GM18873 (cell line): ENCODE measurements around the gene TLE1.
"Not testable (repeated sequence)": the region's sequence is repeated elsewhere in the genome, so short reads cannot be mapped to it uniquely, and the experiment has no call there.

ENCODE experiments used
- ATAC-seq: cut with Tn5 transposase; IDR thresholded peaks from one replicate; pipeline ENCODE4 v1.9.1; 2021; ENCODE audit warnings: mild to moderate bottlenecking, moderate library complexity, moderate number of reproducible peaks; ENCODE audit not compliant: unreplicated experiment, low FRiP score

TLE1 gene

DNA sequence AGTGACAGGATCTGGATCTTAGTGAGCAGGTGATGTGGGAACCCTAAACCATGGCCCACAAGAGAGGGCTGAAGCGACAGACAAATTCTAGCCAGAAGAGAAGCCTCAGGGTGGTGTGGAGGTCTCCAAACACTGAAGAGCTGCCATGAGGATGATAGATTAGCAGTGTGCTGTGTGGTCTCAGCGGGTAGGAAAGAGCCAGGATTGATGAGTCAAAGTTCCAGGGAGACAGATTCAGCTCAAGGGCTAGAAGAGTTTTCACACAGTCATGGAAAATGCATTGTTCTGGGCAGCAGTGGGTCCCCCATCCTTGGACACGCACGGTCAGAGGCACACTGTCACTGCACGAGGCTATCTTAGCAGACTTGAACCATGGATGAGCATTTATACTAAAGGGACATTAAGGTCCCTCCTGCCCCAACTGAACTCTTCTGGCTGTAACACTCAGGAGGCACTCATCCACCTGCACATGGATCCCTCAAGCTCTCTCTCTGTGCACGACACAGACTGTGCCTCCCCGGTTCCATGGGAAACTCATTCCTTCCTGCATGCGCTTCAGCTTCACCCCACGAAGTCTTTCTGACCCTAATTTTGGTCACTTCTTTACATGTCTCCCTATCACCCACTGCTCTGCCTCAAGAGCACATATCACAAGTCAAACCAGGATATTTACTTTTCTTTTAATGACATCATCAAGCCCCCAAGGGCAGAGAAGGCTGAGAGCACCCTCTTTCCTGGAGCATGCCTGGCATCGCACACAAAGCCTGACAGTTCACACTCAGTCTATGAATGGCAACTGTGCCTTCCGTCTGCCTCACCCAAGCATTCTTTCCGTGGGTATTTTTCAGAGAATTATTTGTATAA lies 84.8 kb downstream of the TLE1 start:
- ATAC-seq, result no peak

GRCh38 chr9:81602887-81603680 lies 86.3 kb downstream of the TLE1 start:
- ATAC-seq, result no peak

DNA sequence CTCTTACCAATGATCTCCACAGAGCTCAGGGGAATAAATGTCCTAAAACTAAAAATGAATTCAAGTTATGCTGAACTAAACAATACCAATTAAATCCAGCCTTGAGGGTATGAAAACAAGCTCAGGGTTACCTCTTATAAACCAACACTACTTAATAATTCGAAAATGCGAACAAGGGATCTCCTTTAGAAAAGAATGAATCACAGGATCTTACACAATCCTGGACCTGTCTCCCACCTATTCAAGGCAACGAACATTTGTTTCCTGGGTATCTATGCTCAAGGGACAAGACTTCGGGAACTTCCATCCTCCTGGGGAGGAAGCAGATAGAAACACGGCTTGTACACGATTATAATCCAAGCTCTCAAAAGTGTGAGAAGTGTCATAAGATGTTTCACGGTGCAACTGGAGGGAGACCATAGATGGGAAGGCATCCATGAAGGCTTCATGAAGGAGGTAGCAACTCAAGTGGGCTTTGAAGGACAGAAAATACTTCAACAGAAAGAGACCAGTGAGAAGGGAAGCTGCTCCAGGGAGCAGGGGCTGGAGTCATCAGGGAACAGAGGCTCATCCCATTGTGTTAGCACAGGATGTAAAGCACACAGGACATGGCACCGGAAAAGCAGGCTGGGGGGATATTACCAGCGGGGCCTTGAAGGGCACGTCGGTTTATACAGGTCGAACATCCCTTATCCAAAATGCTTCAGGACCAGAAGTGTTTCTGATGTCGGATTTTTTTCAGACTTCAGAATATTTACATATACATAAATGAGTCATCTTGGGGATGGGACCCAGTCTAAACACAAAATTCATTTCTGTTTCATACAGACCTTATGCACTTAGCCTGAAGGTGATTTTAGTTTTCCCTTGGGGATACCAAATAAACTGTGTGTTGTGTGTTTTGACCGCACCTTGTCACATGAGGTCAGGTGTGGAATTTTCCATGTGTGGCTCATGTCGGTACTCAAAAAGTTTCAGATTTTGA lies 87.4 kb downstream of the TLE1 start:
- peak; percentile 90 for ATAC-seq

- no peak for ATAC-seq
Measured at GRCh38 chr9:81600631-81601030, 88.7 kb downstream of the TLE1 start.

- ATAC-seq, result no peak
Measured at GRCh38 chr9:81599837-81600236, 89.5 kb downstream of the TLE1 start.

- no peak for ATAC-seq
Measured at GRCh38 chr9:81598811-81599210, 90.5 kb downstream of the TLE1 start.

DNA sequence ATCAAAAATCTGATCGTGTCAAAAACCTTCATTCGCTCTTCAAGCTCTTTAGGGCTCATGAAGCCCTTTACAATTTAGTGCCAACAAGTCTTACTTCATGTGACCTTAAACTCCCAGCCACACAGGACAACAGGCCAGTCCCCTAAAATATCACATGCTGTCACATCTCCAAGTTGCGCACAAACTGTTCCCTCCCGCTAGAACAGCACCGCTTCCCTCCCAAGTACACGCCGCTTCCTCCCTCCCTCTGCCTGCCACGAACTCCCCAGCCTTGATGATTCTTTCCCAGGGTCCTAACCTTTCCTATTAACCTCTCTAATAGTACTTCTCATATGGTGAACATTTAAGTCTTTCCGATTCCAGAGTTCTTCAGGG lies 91.2 kb downstream of the TLE1 start:
- no peak for ATAC-seq

DNA sequence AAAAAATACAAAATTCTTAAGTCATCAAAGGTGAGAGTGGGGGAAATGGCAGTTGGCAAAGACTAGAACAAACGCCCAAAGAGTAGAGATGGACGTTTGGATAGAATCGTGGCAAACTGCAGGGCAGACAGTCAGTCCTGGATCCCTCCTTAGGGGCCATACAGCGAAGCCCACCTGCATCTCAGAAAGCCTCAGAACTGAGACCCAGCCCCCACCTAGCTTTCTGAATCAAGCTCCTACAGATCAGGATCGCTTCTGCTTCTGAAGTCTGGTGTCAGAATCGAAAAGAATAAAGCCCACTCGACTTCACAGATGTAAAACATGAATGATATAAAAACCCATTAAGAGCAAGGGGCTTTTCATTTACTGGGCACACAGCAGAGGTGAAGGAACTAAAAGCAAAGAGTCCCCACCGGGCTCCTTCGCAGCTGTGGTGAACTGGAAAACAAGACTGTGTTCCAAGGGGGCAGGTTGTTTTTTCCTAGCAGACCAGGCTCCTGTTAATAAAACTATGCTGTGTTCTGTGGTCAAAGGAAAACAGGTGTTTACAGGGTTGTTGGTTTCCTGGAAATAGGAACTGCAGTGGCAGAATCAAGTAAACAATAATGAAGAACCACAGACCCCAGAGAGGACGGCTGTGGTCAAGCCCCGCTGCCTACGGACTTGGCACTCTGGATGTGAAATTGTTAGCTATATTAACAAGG lies 91.8 kb downstream of the TLE1 start:
- no peak for ATAC-seq

DNA sequence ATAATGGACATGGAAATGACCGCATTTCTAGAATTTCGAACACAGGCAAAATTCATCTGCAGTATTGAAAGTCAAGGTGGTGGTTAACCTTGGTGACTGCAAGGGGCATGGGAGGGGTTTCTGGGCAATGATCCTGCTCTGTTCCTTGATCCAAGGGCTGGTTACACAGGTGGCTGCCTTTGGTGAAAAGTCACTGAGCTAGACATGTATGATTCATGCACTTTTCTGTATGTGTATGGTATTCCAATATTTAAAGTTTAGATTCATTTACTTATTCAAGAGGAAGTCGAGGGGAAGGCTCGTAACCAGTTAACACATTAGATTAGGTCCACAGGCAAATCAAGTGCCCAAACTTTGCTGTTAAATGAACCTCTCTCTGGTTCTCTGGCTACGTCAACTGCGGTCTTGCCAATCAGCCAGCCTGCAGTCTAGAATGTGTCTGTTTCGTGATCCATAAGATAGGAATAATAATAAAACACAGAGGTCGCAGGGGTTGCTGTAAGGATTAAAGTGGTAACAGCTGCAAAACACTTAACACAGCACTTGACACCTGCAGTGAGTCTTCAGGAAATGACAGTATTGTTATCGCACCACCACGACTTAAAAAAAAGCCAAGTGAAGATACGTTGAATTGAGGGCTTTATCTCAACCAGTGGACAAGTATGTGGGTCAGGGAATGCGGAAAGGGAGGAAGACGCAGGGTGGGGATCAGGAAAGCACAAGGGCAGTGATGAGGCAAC lies 92.5 kb downstream of the TLE1 start:
- no peak for ATAC-seq

- no peak for ATAC-seq
Measured at GRCh38 chr9:81595887-81596543, 93.3 kb downstream of the TLE1 start.

GRCh38 chr9:81595293-81595692 lies 94.1 kb downstream of the TLE1 start:
- ATAC-seq, result not testable (repeated sequence)

DNA sequence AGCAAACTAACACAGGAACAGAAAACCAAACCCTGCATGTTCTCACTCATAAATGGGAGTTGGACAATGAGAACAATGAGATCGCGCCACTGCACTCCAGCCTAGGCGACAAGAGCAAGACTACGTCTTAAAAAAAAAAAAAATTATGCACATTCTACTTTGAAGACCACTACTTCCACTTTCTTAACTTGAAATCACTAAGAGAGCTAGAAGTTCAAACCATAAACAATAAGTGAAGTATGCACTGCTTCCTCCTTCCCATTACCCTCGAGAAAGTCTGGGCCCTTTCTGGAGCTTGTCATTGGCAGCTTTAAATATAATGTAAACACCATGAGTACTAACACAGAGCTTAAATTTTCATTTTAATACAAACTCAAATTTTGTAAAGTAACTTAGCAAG lies 94.9 kb downstream of the TLE1 start:
- ATAC-seq, result no peak

GRCh38 chr9:81592887-81593266 lies 96.5 kb downstream of the TLE1 start:
- no peak for ATAC-seq

- ATAC-seq, result no peak
Measured at GRCh38 chr9:81591791-81592190, 97.6 kb downstream of the TLE1 start.

GRCh38 chr9:81590688-81591087 lies 98.7 kb downstream of the TLE1 start:
- no peak for ATAC-seq

DNA sequence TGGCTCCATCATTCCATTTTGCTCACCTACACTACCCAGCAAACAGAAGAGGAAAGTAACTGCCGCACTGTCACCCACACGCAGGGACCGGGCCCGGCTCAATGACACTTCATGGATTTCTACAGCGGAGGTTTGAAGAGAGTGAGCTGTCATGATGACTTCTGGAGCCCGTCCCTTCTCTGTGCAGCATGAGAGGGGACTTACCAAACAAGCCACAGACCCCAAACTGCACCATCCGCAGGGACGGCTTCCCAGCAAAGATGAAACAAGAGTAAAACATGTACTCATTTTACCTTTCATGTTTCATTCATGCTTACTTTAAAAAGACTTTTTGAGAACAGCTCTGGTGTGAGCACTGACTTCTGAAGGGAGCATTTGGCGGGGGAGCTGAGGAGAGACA lies 99.5 kb downstream of the TLE1 start:
- peak; percentile 76 for ATAC-seq

DNA sequence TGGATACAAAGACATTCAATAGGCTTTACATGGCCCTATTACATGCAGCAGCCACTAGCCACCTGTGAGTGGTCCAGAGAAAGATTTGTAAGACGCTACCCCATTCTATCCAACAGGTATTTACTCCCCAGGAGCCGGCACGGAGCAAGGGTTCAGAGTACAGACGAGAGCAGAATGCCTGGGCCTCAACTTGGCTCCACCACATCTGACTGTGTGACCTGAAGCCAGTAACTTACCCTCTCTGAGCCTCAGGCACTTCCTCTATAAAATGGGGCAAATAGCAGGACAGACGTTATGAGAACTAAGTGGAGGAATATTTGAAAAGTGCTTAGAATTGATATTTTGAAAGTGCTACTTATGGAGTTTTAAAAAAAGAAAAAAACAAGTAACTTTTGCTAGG lies 100.0 kb downstream of the TLE1 start:
- ATAC-seq, result no peak

GRCh38 chr9:81588148-81588871 lies 101.0 kb downstream of the TLE1 start:
- ATAC-seq, result no peak
